Upper lobe of left lung (tissue), 4 donors: ENCODE measurements around the gene GRIK3.

Experiments used
- POLR2A ChIP-seq, 4 donors: fragments of 450-650 bp; IDR thresholded peaks; one replicate each; pipeline ENCODE4 v1.5.1; 2016 to 2017; ENCODE audit warnings: antibody characterized with exemption in 4 of 4, mild to moderate bottlenecking in 2 of 4
- TF ChIP-seq, protein P1 (sequence below), 6 experiments: fragments of 450-650 bp in 4 of 6; fragments of 200-600 bp in 2 of 6; sonication (generic) in 2 of 6; IDR thresholded peaks; one replicate each; pipeline ENCODE4 v1.5.1; 2016 to 2019; ENCODE audit warnings: antibody characterized with exemption in 6 of 6

DNA sequence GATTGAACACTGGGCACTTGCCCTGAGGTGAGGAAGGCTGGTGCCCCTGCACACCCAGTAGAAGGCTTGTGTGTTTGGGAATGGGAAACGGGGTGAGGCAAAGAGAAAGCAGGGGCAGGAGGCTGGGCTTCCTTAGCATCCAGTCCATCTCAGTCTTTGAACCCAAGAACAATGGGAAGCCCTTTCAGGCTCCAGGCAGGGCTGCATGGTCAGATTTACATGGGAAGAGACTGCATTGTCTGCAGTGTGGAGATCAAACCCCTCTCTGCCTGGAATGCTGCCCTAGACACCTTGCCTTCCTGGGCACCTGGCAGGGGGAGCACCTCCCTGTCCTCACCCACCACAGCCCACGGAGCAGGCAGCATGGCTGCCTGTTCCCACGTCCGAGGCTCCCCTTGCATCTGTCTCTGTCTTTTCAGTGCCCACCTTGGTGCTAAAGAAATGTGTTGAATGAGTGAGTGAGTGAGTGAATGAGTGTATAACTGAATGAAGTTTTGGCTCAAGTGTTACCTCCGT is 268.5 kb downstream of the GRIK3 start:
- TF ChIP-seq, protein P1, sequence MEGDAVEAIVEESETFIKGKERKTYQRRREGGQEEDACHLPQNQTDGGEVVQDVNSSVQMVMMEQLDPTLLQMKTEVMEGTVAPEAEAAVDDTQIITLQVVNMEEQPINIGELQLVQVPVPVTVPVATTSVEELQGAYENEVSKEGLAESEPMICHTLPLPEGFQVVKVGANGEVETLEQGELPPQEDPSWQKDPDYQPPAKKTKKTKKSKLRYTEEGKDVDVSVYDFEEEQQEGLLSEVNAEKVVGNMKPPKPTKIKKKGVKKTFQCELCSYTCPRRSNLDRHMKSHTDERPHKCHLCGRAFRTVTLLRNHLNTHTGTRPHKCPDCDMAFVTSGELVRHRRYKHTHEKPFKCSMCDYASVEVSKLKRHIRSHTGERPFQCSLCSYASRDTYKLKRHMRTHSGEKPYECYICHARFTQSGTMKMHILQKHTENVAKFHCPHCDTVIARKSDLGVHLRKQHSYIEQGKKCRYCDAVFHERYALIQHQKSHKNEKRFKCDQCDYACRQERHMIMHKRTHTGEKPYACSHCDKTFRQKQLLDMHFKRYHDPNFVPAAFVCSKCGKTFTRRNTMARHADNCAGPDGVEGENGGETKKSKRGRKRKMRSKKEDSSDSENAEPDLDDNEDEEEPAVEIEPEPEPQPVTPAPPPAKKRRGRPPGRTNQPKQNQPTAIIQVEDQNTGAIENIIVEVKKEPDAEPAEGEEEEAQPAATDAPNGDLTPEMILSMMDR (IDR thresholded peaks at IDR 0.05): no peak
- TF ChIP-seq POLR2A (IDR thresholded peaks at IDR 0.05): no peak
